NOMO-1 treated with dmso at 0.1 percent for 144 hours (cell line): ENCODE measurements around the gene STON1.
A peak's percentile ranks its signal among the peaks of the same experiment; 100 is the strongest.
"Not testable (repeated sequence)": the region's sequence is repeated elsewhere in the genome, so short reads cannot be mapped to it uniquely, and the experiment has no call there.

Experiments
- DNase-seq: peaks from one replicate; lab custom pipeline; 2025; ENCODE audit not compliant: unreplicated experiment; lab: John Stamatoyannopoulos, UW

The STON1 gene

GRCh38 chr2:48572816-48573215 lies 42.9 kb downstream of the STON1 start:
- no peak for DNase-seq

- DNase-seq = peak; percentile 3
Measured at GRCh38 chr2:48574353-48575287, 44.7 kb downstream of the STON1 start.

- DNase-seq = no peak
Measured at GRCh38 chr2:48578313-48578712, 48.4 kb downstream of the STON1 start.

- DNase-seq = no peak
Measured at GRCh38 chr2:48583961-48584360, 54.0 kb downstream of the STON1 start.

- no peak for DNase-seq
Measured at GRCh38 chr2:48584551-48584950, 54.6 kb downstream of the STON1 start.

- no peak for DNase-seq
Measured at GRCh38 chr2:48586433-48586832, 56.5 kb downstream of the STON1 start.

GRCh38 chr2:48587560-48587959 lies 57.6 kb downstream of the STON1 start:
- DNase-seq = no peak

GRCh38 chr2:48587961-48588360 lies 58.0 kb downstream of the STON1 start:
- no peak for DNase-seq

GRCh38 chr2:48588745-48589144 lies 58.8 kb downstream of the STON1 start:
- DNase-seq = no peak

GRCh38 chr2:48589170-48589767 lies 59.3 kb downstream of the STON1 start:
- DNase-seq = no peak

- DNase-seq = no peak
Measured at GRCh38 chr2:48590017-48590416, 60.1 kb downstream of the STON1 start.

- DNase-seq = no peak
Measured at GRCh38 chr2:48592067-48592466, 62.1 kb downstream of the STON1 start.

- not testable (repeated sequence) for DNase-seq
Measured at GRCh38 chr2:48596751-48597150, 66.8 kb downstream of the STON1 start.

- no peak for DNase-seq
Measured at GRCh38 chr2:48597492-48597891, 67.5 kb downstream of the STON1 start.

- peak; percentile 12 for DNase-seq
Measured at GRCh38 chr2:48600204-48600813, 70.4 kb downstream of the STON1 start.

- DNase-seq = no peak
Measured at GRCh38 chr2:48600917-48601316, 71.0 kb downstream of the STON1 start.

GRCh38 chr2:48601349-48601748 lies 71.4 kb downstream of the STON1 start:
- DNase-seq = no peak

GRCh38 chr2:48605482-48606175 lies 75.7 kb downstream of the STON1 start:
- no peak for DNase-seq

GRCh38 chr2:48607307-48608014 lies 77.5 kb downstream of the STON1 start:
- DNase-seq = no peak

- DNase-seq = no peak
Measured at GRCh38 chr2:48613211-48613610, 83.3 kb downstream of the STON1 start.

GRCh38 chr2:48614581-48614980 lies 84.6 kb downstream of the STON1 start:
- not testable (repeated sequence) for DNase-seq
